Activated CD4-positive, alpha-beta T cell treated with anti-CD3 and anti-CD28 coated beads, Interleukin-2, amount 50 U/mL, for 4 hours (primary cell): ENCODE measurements around the gene AGAP3.
A peak's percentile ranks its signal among the peaks of the same experiment; 100 is the strongest.

Experiments used
- DNase-seq, 2 experiments: peaks; one replicate each; pipeline ENCODE4 v3.0.0-alpha.2; 2020

Gene AGAP3

DNA sequence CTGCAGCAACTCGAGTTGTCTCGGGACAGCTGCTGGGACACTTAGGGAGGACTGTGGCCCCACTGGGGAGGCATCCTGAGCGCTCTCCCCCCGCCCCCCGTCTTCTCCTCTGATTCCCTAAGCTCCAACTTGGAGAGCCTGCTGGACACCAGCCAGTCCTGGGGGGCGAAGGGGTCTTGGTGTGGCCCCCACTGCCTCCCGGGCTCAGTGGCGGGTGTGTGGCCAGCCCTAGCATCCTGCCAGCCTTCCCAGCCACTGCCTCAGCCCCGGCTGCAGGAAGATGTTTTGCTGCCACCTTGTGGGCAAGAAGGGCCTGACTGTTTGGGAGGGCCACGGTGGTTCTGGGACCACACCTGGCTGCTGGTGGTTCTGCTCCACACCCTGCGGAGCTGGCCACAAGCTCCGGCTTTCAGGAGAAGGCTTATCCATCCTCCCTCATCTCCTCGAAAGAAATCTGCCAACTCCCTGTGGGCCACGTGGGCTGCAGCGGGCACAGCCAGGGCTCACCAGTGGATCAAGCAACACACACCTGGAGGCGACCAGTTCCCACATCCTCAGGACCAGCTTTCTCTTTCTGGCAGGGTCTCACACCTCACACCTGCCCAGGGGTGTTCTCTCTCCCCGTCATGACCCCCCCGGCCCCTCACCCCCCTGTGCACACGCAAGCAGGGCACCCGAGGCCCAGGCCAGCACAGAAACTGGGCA lies 24.8 kb downstream of the AGAP3 start:
- peak; percentile 70 to 72 for DNase-seq

DNA sequence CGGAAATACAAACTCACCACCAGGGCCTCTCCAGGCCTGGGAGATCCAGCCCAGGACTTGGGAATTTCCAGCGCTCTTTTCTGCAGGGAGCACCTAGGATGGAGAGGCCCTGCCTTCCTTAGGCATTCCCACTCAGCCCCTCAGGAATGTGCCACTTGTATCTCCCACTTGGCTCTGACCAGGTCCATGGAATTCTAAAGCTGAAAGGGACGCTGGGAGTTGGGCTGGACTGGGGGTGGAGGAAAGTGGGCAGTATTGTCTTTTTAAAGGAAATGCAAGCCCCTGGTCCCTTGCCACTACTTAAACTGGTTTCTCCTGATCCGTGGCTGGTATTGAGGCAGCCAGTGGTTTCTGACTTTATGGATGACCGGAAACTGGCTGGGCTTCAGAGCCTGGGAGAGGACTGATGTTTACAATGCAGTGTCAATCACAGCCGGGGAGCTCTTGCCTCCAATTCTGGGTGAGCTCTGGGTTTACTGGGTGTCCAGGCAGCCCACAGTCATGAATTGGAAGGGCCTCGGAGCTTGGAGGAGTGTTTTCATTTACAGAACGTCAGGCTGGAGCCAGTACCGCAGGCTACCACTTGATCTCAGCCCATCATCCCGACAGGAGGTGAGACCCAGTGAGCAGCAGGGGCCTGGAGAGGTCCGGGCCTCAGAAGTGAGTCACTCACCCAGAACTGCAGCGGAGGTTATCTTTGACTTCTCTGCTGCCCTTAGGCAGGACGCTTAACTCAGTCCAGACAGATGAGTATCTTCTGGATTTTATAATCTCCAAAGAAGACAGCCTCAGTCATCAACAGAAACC lies 27.3 kb downstream of the AGAP3 start:
- DNase-seq, result no peak

- DNase-seq, result no peak
These were observed 28.1 kb downstream of the AGAP3 start for GRCh38 chr7:151114151-151115090.

GRCh38 chr7:151115121-151115835 lies 29.0 kb downstream of the AGAP3 start:
- peak; percentile 10 to 23 for DNase-seq

DNA sequence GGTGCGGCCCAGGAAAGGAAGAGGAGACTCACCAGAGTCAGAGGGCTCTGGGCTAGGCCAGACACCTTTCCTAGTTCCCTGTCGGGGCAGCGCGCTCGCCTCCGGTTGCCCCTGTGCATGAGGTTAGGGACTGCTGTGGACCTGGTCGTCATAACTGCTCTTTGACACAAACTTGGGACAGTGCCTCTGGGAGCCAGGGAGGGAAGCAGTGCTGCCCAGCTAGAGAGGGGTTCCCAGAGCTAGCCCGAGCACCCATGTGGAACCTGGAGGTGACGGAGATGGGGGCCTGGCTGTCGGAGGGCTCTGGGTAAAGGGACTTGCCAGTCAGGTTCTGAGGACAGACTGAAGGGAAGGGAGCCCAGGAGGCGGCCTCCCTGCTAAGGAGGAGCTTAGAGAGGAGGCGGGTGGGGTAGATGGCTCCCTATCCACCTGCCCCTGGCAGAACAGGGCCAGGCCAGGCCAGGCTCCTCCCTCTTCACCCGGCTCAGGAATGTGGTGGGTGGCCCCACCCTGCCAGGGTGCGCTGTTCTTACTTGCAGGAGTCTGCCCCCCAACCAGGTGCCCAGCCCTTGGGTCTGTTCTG lies 29.7 kb downstream of the AGAP3 start:
- no peak for DNase-seq

GRCh38 chr7:151116603-151117440 lies 30.5 kb downstream of the AGAP3 start:
- no peak for DNase-seq

DNA sequence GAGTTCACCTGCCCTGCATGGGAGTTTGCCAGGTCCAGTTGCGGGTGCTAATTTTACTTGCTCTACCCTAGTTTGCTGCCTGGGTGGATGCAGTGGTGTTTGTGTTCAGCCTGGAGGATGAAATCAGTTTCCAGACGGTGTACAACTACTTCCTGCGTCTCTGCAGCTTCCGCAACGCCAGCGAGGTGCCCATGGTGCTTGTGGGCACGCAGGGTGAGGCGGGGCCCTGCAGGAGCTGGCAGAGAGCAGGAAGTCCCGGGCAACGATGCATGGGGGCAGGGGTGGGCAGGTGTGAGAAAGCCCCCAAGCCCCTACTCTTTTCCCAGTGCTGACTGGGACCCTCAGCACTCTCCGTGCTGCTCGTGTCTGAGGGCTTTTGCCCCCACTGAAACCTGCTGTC lies 31.3 kb downstream of the AGAP3 start:
- DNase-seq, result peak; percentile 32 to 33

DNA sequence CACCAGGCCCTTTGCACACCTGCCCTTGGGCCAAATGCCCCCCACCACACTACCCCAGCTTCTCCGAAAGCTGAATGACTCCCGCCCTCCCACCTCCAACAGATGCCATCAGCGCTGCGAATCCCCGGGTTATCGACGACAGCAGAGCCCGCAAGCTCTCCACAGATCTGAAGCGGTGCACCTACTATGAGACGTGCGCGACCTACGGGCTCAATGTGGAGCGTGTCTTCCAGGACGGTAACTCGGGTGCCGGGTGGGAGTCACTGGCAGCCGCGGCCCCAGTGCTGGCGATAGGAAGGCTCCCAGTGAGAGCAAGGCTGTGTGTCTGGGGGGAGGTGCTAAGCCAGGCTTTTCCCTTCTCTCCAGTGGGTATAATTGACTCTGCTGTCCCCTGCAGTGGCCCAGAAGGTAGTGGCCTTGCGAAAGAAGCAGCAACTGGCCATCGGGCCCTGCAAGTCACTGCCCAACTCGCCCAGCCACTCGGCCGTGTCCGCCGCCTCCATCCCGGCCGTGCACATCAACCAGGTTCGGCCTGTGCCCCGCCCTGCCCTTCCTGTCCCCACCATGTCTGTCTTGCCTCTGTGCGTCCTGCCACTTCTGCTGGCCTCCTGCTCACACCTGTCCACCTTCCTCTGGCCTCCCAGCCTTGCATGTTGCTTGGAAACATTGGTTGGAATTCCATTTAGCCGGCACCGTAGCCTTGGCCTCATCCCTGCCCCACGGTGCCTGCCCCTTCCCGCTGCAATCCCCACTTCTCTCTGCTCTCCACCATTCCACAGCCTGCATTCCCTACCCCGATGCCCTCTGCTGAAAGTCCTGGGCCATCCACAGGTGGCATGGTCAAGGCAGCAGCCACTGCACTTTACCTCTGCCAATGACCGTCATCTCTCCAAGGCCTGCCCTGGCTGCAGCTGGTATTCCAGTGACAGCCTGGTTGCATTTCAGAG lies 32.1 kb downstream of the AGAP3 start:
- no peak for DNase-seq

- no peak for DNase-seq
These were observed 32.8 kb downstream of the AGAP3 start for GRCh38 chr7:151119055-151119415.

DNA sequence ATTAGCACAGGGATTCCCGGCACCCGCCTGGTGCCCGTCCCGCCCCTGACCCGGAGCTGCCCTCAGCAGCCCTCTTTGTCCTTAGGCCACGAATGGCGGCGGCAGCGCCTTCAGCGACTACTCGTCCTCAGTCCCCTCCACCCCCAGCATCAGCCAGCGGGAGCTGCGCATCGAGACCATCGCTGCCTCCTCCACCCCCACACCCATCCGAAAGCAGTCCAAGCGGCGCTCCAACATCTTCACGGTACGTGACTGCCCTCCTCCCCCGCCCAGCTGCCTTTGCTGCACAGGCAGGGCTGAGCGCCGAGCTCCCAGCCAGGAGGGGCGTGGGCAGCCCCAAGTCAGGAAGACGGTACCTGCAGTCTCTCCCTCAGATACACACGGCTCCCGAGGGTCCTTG lies 33.6 kb downstream of the AGAP3 start:
- no peak for DNase-seq

GRCh38 chr7:151120896-151121295 lies 34.6 kb downstream of the AGAP3 start:
- no peak for DNase-seq

- no peak for DNase-seq
These were observed 35.3 kb downstream of the AGAP3 start for GRCh38 chr7:151121380-151122170.

DNA sequence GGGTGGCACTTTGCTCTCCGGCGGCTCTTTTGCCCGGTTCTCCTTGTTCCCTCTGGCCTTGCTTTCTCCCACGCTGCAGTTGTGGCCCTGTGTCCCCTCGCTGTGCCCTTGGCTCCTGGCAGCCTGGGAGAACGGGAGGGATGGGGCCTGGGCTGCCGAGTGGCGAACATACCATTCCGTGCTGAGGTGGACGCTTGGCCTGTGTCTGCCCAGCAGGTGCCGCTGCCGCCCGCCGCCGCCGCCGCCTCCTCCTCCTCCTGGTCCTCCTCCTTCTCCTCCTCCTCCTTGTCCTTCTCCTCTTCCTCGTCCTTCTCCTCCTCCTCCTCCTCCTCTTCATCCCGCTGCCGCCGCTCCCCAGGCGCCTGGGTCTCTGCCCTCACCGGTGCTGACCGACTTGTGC lies 36.0 kb downstream of the AGAP3 start:
- DNase-seq, result no peak

- no peak for DNase-seq
These were observed 36.5 kb downstream of the AGAP3 start for GRCh38 chr7:151122796-151123157.

GRCh38 chr7:151123158-151123821 lies 37.0 kb downstream of the AGAP3 start:
- DNase-seq, result no peak

GRCh38 chr7:151123822-151124464 lies 37.7 kb downstream of the AGAP3 start:
- peak; percentile 79 to 81 for DNase-seq

DNA sequence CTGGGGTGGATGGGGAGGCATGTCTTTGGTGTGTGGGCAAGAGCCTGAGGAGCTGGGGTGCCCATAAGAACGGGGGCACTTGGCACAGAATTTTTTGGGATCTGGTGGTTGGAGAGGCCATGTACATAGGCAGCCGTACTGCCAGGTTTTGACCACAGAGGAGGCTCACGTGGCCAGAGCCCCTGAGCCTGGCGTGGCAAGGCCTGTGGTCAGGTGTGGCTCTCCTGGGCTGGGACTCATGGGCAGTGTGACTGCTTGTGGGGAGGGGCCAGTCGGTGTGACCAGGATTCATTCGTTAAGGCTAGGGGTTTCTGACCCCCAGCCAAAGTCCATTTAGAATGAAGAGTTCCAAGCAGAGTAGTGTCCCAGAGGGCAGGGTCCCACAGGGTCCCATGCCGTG lies 38.2 kb downstream of the AGAP3 start:
- DNase-seq, result no peak

DNA sequence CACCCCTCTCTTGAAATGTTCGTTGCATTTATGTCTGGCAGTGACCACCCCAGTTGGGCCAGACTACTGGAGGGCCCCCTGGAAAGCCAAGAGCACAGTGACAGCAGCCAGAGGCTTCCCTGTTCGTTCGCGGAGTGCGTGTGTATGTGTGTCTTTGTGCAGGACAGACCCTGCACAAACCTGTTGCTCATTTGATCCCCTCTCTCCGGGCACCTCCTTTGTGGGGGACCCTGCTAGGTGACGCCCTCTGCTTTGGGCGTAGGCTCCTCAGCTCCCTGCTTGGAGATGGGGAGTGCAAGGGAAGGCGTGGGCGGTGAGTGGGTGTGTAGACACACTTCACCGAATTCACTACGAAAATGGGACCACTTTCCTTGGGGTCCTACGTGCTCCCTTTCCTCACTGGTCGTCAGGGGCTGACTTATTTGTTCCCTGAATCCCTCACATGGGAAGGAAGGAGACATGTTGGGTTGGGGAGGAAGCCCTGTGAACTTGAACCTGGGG lies 38.7 kb downstream of the AGAP3 start:
- DNase-seq, result no peak
